Mammary epithelial cell (primary cell): Measurements from ENCODE around the gene LIME1.

Experiments
- CTCF ChIP-seq, 2 donors: IDR thresholded peaks in 1 of 2; conservative IDR thresholded peaks in 1 of 2; 2 replicates each; pipeline ENCODE4 v1.5.1; 2011 to 2012; ENCODE audit warnings: inconsistent platforms in 2 of 2, low read length in 2 of 2, mild to moderate bottlenecking in 2 of 2, control low read depth in 1 of 2, low read depth in 1 of 2; ENCODE audit not compliant: insufficient read depth in 1 of 2; ENCODE audit errors: extremely low read depth in 1 of 2
- EZH2 ChIP-seq: IDR thresholded peaks from 2 replicates; pipeline ENCODE4 v1.6.1; 2012; ENCODE audit warnings: low read length, inconsistent platforms, borderline replicate concordance

DNA sequence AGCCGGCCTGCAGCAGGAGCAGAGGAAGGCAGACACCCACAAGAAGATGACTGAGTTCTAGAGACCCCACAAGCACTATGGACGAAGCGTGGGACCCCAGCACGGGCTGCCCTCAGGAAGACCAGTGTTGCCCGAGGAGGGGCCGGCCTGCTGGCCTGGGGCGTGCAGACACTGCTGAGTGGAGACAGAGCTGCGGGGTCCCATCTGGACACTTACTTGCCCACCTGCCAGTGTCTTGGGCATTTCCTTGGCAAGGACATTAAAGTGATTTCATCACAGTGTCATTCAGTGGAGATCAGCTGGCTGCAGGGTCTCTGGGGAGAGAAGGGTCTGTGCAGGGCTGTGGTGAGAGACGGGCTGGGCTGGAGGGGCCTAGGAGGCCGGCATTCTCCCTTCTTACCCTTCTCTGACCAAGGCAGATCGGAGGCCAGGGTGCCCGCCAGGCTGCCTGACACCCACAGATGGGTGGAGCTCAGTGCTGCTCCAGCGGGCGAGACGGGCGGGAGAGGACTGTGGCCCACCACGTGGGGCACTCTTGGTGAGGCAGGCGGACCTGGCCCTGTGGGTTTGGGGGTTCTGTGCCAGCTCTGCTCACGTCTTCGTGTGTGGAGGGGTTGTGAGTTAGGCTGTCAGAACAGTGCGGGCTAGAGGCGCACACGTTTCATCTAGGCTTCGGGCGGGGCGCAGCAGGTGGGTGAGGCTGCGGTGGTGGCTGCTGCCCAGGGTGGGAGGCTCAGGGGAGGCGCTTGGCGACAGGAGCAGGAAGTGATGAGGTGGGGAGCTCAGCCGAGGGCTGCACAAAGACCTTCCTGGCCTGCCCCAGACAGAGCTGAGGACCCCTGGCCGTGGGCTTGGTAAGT is at the start of gene LIME1:
- no peak for TF ChIP-seq CTCF (conservative IDR thresholded peaks at IDR 0.05 in 1 of 2, IDR thresholded peaks at IDR 0.05 in 1 of 2; ENCODE audit: extremely low read depth in 1 of 2, insufficient read depth in 1 of 2, low read depth in 1 of 2, low read length in 2 of 2)
- no peak for TF ChIP-seq EZH2
